WERI-Rb-1 (cell line): ENCODE results near the gene TTYH1.
A peak's percentile ranks its signal among the peaks of the same experiment; 100 is the strongest.

Experiments
- DNase-seq: peaks from one replicate; pipeline ENCODE4 v3.0.0-alpha.2; 2020
- H3K27ac ChIP-seq: fragments of 250-450 bp; sonication (Bioruptor Pico); 2 replicates; pipeline ENCODE4 v1.5.1; 2020; ENCODE audit warnings: mild to moderate bottlenecking, moderate library complexity
- H3K27me3 ChIP-seq: fragments of 250-450 bp; sonication (Bioruptor Pico); 2 replicates; pipeline ENCODE4 v1.5.1; 2021; ENCODE audit warnings: mild to moderate bottlenecking, low read depth, moderate library complexity; ENCODE audit not compliant: insufficient read depth, severe bottlenecking
- H3K36me3 ChIP-seq: fragments of 250-450 bp; sonication (Bioruptor Pico); 2 replicates; pipeline ENCODE4 v1.5.1; 2020; ENCODE audit warnings: mild to moderate bottlenecking, moderate library complexity
- H3K4me3 ChIP-seq: 2 replicates; pipeline ENCODE4 v1.5.1; 2011; ENCODE audit warnings: low read depth, mild to moderate bottlenecking, control low read depth, low read length
- H3K9me3 ChIP-seq: fragments of 250-450 bp; sonication (Bioruptor Pico); 2 replicates; pipeline ENCODE4 v1.5.1; 2021; ENCODE audit warnings: mild to moderate bottlenecking, moderate library complexity; ENCODE audit not compliant: severe bottlenecking
- TF ChIP-seq, protein P1 (sequence below): IDR thresholded peaks from 2 replicates; pipeline ENCODE4 v1.5.1; 2011; ENCODE audit warnings: low read depth, mild to moderate bottlenecking, control low read depth, inconsistent platforms, low read length

TTYH1 gene

DNA sequence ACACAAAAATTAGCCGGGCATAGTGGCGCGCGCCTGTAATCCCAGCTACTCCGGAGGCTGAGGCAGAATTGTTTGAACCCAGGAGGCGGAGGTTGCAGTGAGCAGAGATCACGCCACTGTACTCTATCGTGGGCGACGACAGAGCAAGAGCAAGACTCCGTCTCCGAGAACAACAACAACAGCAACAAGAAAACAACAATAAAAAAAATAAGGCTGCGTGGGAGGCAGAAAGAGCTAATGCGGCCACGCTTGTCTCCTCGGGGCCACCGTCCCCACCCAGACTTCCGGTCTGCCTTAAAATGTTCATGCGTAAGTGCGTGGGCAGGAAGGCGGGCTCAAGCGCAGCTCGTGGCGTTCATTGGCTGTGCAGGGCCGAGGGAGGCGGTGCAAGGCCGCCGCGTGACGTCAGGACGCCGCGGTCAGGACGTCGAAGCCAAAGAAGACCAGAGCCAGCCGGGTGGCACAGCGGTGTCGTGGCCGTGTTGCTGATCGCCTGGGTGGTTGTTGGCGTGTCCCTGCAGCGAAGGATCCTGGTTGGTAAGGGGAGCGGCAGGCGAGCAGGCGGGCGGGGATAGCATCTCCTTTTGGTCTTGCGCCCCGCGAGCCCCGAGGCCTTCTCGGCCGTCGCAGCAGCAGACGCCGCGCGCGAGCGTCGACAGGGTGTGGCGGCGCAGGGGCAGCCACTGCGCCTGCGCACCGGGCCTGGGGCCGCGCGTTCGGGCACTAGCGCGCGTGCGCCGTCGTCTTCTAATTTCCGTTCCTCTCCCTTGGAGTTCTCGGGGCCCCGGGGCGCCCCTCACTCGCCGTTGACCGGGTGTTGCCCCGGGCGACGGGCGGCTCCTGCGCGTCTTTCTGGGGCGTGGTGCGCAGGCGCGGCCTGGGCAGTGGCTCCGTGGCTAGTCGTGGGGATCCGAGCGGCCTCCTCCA lies 33.8 kb downstream of the TTYH1 start, which contains the start of gene LENG8:
LENG8 (plus strand) TSS at position 426 of the 927 bp plus-strand sequence. CDS start 2,146 bp downstream, outside the sequence.
- Histone ChIP-seq H3K36me3 (peaks cover 55% of the 10 kb centered on the region), H3K4me3 (peak within 1 kb of the TSS; percentile 68), H3K27me3 (no peaks in the 10 kb centered on the region), H3K9me3 (no peaks in the 10 kb centered on the region), H3K27ac (peak within 1 kb of the TSS; percentile 98)
- TF ChIP-seq, protein P1, sequence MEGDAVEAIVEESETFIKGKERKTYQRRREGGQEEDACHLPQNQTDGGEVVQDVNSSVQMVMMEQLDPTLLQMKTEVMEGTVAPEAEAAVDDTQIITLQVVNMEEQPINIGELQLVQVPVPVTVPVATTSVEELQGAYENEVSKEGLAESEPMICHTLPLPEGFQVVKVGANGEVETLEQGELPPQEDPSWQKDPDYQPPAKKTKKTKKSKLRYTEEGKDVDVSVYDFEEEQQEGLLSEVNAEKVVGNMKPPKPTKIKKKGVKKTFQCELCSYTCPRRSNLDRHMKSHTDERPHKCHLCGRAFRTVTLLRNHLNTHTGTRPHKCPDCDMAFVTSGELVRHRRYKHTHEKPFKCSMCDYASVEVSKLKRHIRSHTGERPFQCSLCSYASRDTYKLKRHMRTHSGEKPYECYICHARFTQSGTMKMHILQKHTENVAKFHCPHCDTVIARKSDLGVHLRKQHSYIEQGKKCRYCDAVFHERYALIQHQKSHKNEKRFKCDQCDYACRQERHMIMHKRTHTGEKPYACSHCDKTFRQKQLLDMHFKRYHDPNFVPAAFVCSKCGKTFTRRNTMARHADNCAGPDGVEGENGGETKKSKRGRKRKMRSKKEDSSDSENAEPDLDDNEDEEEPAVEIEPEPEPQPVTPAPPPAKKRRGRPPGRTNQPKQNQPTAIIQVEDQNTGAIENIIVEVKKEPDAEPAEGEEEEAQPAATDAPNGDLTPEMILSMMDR = no peak
- peak; percentile 96 for DNase-seq

DNA sequence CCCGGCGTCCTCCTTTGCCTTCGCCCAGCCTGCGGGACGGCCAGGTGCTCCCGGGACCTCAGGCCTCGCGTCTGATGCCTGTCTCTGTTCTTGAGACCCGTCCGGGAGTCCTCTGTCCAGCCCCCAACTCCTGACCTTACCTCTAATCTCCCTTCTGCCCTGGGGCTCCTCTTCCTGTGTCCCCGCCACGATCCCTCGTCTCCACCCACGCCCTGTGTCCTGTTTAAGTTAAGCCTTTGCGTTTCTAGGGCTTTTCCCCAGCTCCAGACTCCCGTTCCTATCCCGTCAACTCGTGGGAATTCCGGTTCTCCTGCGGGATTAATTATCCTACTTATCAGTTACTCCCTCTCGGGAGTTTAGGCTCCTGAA lies 34.4 kb downstream of the TTYH1 start:
- Histone ChIP-seq H3K27me3 (no peaks in the 10 kb centered on the region), H3K27ac (peak overlapping the region; percentile 98), H3K9me3 (no peaks in the 10 kb centered on the region), H3K4me3 (peak overlapping the region; percentile 68), H3K36me3 (peaks cover 62% of the 10 kb centered on the region)
- TF ChIP-seq, protein P1 = no peak
- no peak for DNase-seq

DNA sequence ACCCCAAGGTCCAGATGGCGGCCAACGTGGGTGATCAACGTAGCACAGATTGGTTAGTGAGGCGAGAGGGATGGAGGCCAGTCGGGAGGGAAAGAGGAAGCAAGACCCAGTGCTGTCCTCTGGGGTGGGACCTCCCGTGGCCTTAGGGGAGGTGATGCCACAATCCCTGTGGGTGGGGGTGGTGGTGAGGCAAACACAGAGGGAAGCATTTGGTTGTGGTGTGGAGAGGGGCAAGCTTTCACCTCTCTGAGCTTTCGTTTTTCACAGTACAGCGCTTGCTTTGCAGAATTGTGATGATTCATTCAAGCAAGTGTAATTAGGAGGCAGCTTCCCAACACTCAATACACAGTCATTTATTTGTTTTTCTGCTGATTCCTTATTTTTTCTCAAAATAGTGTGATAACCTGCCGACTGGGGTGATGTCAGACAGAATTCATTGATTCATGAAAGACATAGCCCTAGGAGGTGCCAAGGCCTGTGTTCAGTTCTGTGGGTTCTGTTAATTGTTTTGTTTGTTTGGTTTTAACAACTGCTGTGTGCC lies 36.1 kb downstream of the TTYH1 start:
- Histone ChIP-seq H3K36me3 (peaks cover 71% of the 10 kb centered on the region), H3K4me3 (no peak overlapping the region), H3K9me3 (no peaks in the 10 kb centered on the region), H3K27ac (peak overlapping the region; percentile 39; the same call in 1 of the 2 replicates), H3K27me3 (no peaks in the 10 kb centered on the region)
- TF ChIP-seq, protein P1 = no peak
- DNase-seq = no peak

DNA sequence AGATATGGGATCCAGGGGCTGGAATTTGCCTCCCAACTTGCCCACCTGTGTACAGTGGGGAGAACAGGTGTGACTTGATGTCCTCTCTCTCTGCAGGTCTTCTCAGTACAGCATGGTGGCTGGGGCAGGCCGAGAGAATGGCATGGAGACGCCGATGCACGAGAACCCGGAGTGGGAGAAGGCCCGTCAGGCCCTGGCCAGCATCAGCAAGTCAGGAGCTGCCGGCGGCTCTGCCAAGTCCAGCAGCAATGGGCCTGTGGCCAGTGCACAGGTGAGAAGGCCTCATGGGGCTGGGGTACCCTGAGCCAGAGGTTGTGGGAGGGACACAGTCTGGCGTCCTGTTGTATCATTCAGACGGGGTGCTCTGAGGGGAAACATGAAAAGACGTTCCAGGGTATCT lies 36.7 kb downstream of the TTYH1 start:
- peaks cover 72% of the 10 kb centered on the region for H3K36me3 ChIP-seq
- H3K27me3 ChIP-seq = no peaks in the 10 kb centered on the region
- H3K9me3 ChIP-seq = no peaks in the 10 kb centered on the region
- TF ChIP-seq, protein P1 = no peak
- no peak for DNase-seq
- no peak overlapping the region for H3K4me3 ChIP-seq
- no peak overlapping the region for H3K27ac ChIP-seq

DNA sequence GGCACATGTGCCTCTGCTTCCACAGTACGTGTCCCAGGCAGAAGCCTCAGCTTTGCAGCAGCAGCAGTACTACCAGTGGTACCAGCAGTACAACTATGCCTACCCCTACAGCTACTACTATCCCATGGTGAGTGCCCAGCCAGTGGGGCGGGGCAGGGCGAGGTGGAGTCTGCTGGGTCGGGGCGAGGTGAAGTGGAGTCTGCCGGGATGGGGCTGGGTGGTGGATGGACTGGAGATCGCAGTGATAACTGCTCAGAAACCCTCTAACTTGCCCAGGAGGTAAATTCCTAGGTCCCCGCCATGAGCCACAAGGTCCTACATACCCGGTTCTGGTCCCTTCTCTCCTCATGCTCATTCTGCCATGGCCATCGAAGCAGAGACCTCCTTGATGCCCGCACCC lies 37.4 kb downstream of the TTYH1 start:
- peaks cover 75% of the 10 kb centered on the region for H3K36me3 ChIP-seq
- H3K27me3 ChIP-seq = no peaks in the 10 kb centered on the region
- TF ChIP-seq, protein P1 = no peak
- no peaks in the 10 kb centered on the region for H3K9me3 ChIP-seq
- no peak overlapping the region for H3K4me3 ChIP-seq
- DNase-seq = no peak
- H3K27ac ChIP-seq = no peak overlapping the region
